Esophagus squamous epithelium (tissue), 5 donors: Measurements from ENCODE around the gene ZFHX3. TPM values are rescaled to one million over a fixed set of nuclear protein-coding genes. Genes with fewer than 3 reads are reported as not detected.

Experiments used
- DNase-seq: peaks from one replicate; lab custom pipeline; 2025; lab: John Stamatoyannopoulos, UW
- H3K27ac ChIP-seq, 4 donors: fragments of 200-600 bp; sonication (generic); one replicate each; pipeline ENCODE4 v1.5.1; 2016 to 2019; ENCODE audit warnings: mild to moderate bottlenecking in 1 of 4
- H3K27me3 ChIP-seq, 4 donors: fragments of 200-600 bp; sonication (generic); 1 replicate in 3 of 4; 2 replicates in 1 of 4; pipeline versions ENCODE4 v1.5.1 to v1.6.0; 2017 to 2021; ENCODE audit warnings: antibody characterized with exemption in 1 of 4
- H3K36me3 ChIP-seq, 3 donors: fragments of 200-600 bp; sonication (generic); one replicate each; pipeline ENCODE4 v1.5.1; 2016 to 2019
- H3K4me1 ChIP-seq, 3 donors: fragments of 200-600 bp; sonication (generic); one replicate each; pipeline ENCODE4 v1.5.1; 2017 to 2019
- H3K4me3 ChIP-seq, 4 donors: fragments of 200-600 bp; sonication (generic); 1 replicate in 3 of 4; 2 replicates in 1 of 4; pipeline ENCODE4 v1.5.1; 2016 to 2019; ENCODE audit warnings: mild to moderate bottlenecking in 2 of 4, moderate library complexity in 1 of 4
- H3K9me3 ChIP-seq, 3 donors: fragments of 200-600 bp; sonication (generic); one replicate each; pipeline ENCODE4 v1.5.1; 2016 to 2019
- POLR2A ChIP-seq, 4 donors: fragments of 450-650 bp; IDR thresholded peaks; one replicate each; pipeline ENCODE4 v1.6.1; 2017; ENCODE audit warnings: antibody characterized with exemption in 4 of 4, mild to moderate bottlenecking in 4 of 4, moderate library complexity in 3 of 4
- WGBS, 2 donors: methylation state at CpG; one replicate each; pipeline ENCODE4 v1.1.5; 2018; 5-methylcytosine and 5-hydroxymethylcytosine counted together
- intact Hi-C: fragments of 100-400 bp; cut with DNase I; formaldehyde crosslinking; loops from one replicate; pipeline ENCODE4 v1.15.0; 2022
- total RNA-seq, 4 donors: library from RNA; depleted of rRNA; stranded (reverse); fragments of >200 nt; gene quantifications; one replicate each; pipeline ENCODE4 v1.1.0, GENCODE V29; 2016
- TF ChIP-seq, protein P1 (sequence below), 6 experiments: fragments of 450-650 bp in 4 of 6; fragments of 200-600 bp in 2 of 6; sonication (generic) in 2 of 6; IDR thresholded peaks; one replicate each; pipeline ENCODE4 v1.5.1; 2016 to 2019; ENCODE audit warnings: antibody characterized with exemption in 6 of 6, mild to moderate bottlenecking in 4 of 6, moderate library complexity in 4 of 6
- donor health status: DM: yes; HTN: yes; CAD: no.

ZFHX3 gene
- total RNA-seq, 4 donors from 2014 or later, result 3.5 to 12.8 (median 4.5) TPM

DNA sequence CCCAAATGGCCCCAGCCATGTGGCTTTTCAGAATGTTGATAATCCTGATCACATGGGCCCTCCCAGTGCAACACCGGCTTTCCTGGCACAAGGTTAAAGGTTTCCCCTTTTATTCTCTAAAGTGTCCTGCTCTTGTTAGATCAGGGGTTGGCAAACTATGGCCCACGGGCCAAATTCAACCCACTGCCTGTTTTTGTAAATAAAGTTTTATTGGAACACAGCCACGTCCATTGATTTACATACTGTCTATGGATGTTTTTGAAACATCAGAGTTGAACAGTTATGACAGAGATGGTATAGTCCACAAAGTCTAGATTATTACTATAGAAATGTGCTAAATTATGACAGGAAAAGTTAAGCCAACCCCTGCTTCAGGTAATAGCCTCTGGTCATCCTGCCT lies 157.3 kb downstream of the ZFHX3 start:
- intact Hi-C loops, result no loop called here
- no peaks in the 10 kb centered on the region for H3K27me3 ChIP-seq
- peaks cover 0 to 40% (median 0%) of the 10 kb centered on the region in 3 donors for H3K36me3 ChIP-seq
- H3K4me1 ChIP-seq, result peaks cover 0 to 28% (median 3%) of the 10 kb centered on the region in 3 donors
- TF ChIP-seq, protein P1, sequence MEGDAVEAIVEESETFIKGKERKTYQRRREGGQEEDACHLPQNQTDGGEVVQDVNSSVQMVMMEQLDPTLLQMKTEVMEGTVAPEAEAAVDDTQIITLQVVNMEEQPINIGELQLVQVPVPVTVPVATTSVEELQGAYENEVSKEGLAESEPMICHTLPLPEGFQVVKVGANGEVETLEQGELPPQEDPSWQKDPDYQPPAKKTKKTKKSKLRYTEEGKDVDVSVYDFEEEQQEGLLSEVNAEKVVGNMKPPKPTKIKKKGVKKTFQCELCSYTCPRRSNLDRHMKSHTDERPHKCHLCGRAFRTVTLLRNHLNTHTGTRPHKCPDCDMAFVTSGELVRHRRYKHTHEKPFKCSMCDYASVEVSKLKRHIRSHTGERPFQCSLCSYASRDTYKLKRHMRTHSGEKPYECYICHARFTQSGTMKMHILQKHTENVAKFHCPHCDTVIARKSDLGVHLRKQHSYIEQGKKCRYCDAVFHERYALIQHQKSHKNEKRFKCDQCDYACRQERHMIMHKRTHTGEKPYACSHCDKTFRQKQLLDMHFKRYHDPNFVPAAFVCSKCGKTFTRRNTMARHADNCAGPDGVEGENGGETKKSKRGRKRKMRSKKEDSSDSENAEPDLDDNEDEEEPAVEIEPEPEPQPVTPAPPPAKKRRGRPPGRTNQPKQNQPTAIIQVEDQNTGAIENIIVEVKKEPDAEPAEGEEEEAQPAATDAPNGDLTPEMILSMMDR (IDR thresholded peaks at IDR 0.05), result no peak
- no peak for TF ChIP-seq POLR2A (IDR thresholded peaks at IDR 0.05)
- H3K9me3 ChIP-seq, result no peaks in the 10 kb centered on the region
- WGBS, 2 donors, result 87 to 92% methylated on average over 3 of the region's 3 CpGs
- no peak for DNase-seq
- no peak overlapping the region for H3K27ac ChIP-seq
- no peak overlapping the region for H3K4me3 ChIP-seq

- Histone ChIP-seq H3K27me3 (no peaks in the 10 kb centered on the region), H3K27ac (no peak overlapping the region), H3K4me3 (no peak overlapping the region), H3K9me3 (no peaks in the 10 kb centered on the region), H3K4me1 (peaks cover 0 to 26% (median 3%) of the 10 kb centered on the region in 3 donors), H3K36me3 (peaks cover 0 to 47% (median 0%) of the 10 kb centered on the region in 3 donors)
- WGBS, 2 donors, result 79 to 86% methylated on average over 5 to 12 of the region's 15 CpGs
- TF ChIP-seq POLR2A (IDR thresholded peaks at IDR 0.05), result no peak
- TF ChIP-seq, protein P1 (IDR thresholded peaks at IDR 0.05), result no peak
- intact Hi-C loops, result no loop called here
- no peak for DNase-seq
These were observed 158.0 kb downstream of the ZFHX3 start for GRCh38 chr16:72889616-72890582.

DNA sequence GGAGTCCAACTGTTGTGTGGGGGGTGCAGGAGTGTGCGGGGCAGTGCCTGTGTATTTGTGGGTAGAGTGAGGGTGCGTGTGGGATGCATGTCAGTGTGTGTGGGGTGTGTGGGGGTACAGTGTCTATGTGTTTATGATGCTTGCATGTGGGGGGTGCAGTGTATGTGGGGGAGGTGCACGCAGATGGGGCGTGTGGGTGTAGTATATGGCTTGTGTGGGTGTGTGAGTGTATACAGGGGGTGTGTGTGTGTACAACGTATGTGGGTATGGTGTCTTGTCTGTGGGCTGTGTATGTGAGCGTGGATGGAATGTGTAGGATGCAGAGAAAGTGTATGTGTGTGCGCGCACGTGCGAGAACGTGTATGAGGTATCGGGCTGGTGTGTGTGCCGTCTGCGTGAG lies 160.4 kb downstream of the ZFHX3 start:
- DNase-seq, result no peak
- TF ChIP-seq, protein P1 (IDR thresholded peaks at IDR 0.05), result no peak
- no peak for TF ChIP-seq POLR2A (IDR thresholded peaks at IDR 0.05)
- no peaks in the 10 kb centered on the region for H3K9me3 ChIP-seq
- H3K4me3 ChIP-seq, result no peak overlapping the region
- H3K36me3 ChIP-seq, result peaks cover 0 to 56% (median 0%) of the 10 kb centered on the region in 3 donors
- H3K4me1 ChIP-seq, result peaks cover 0 to 13% (median 0%) of the 10 kb centered on the region in 3 donors
- H3K27me3 ChIP-seq, result no peaks in the 10 kb centered on the region
- 81 to 86% methylated on average over 14 of the region's 14 CpGs for WGBS, 2 donors
- intact Hi-C loops, result no loop called here
- H3K27ac ChIP-seq, result no peak overlapping the region

GRCh38 chr16:72886346-72886974 lies 161.5 kb downstream of the ZFHX3 start:
- no peaks in the 10 kb centered on the region for H3K27me3 ChIP-seq
- H3K9me3 ChIP-seq, result no peaks in the 10 kb centered on the region
- peak overlapping the region in 1 of 4 donors; percentile 39 for H3K27ac ChIP-seq
- H3K4me3 ChIP-seq, result no peak overlapping the region
- no peak for DNase-seq
- no peak for TF ChIP-seq POLR2A (IDR thresholded peaks at IDR 0.05)
- TF ChIP-seq, protein P1 (IDR thresholded peaks at IDR 0.05), result no peak
- H3K4me1 ChIP-seq, result peaks cover 0 to 13% (median 0%) of the 10 kb centered on the region in 3 donors
- H3K36me3 ChIP-seq, result peaks cover 0 to 56% (median 0%) of the 10 kb centered on the region in 3 donors
- intact Hi-C loops, result no loop called here
- 69 to 76% methylated on average over 8 to 9 of the region's 9 CpGs for WGBS, 2 donors
